Stomach (tissue), 4 donors: ENCODE results near the gene DES.

Experiments
- CTCF ChIP-seq, 7 experiments: fragments of 450-650 bp in 4 of 7; fragments of 200-600 bp in 3 of 7; sonication (generic) in 3 of 7; IDR thresholded peaks; one replicate each; pipeline ENCODE4 v1.5.1; 2016 to 2019; ENCODE audit warnings: antibody characterized with exemption in 7 of 7, control low read depth in 2 of 7, mild to moderate bottlenecking in 1 of 7
- EP300 ChIP-seq: sonication (generic); formaldehyde crosslinking; IDR thresholded peaks from one replicate; pipeline ENCODE4 v1.6.1; 2017; ENCODE audit warnings: antibody characterized with exemption
- POLR2A ChIP-seq, 4 donors: fragments of 450-650 bp; IDR thresholded peaks; one replicate each; pipeline ENCODE4 v1.6.1; 2016; ENCODE audit warnings: antibody characterized with exemption in 4 of 4, control low read depth in 2 of 4, mild to moderate bottlenecking in 1 of 4, moderate library complexity in 1 of 4
- POLR2AphosphoS5 ChIP-seq, 3 donors: sonication (generic); formaldehyde crosslinking; IDR thresholded peaks; one replicate each; pipeline ENCODE4 v1.6.1; 2016; ENCODE audit warnings: antibody characterized with exemption in 3 of 3

- no peak for TF ChIP-seq CTCF (IDR thresholded peaks at IDR 0.05)
- TF ChIP-seq POLR2AphosphoS5 (IDR thresholded peaks at IDR 0.05) = no peak
- no peak for TF ChIP-seq POLR2A (IDR thresholded peaks at IDR 0.05)
- TF ChIP-seq EP300 = no peak
Measured at GRCh38 chr2:219446101-219446504, 27.9 kb downstream of the DES start.
